Liver (tissue), 9 donors: ENCODE data around the gene LIMD2. TPM values are rescaled to one million over a fixed set of nuclear protein-coding genes. Genes with fewer than 3 reads are reported as not detected.

Experiments
- DNase-seq: peaks from one replicate; pipeline ENCODE4 v3.0.0-alpha.2; 2017; ENCODE audit warnings: low spot score
- H3K27ac ChIP-seq, 2 donors: one replicate each; pipeline ENCODE4 v1.7.0; 2013; ENCODE audit warnings: inconsistent platforms in 2 of 2, low read length in 2 of 2, control low read depth in 1 of 2, low read depth in 1 of 2, mild to moderate bottlenecking in 1 of 2
- H3K27me3 ChIP-seq, 4 donors: one replicate each; pipeline versions ENCODE4 v1.6.1 to v1.7.0; 2013; ENCODE audit warnings: low read length in 3 of 4, inconsistent platforms in 1 of 4, mild to moderate bottlenecking in 1 of 4, moderate library complexity in 1 of 4; ENCODE audit not compliant: control insufficient read depth in 4 of 4, insufficient read depth in 4 of 4
- H3K36me3 ChIP-seq, 4 donors: one replicate each; pipeline versions ENCODE4 v1.6.1 to v1.7.0; 2013; ENCODE audit warnings: low read length in 3 of 4, mild to moderate bottlenecking in 3 of 4, low read depth in 1 of 4, moderate library complexity in 1 of 4; ENCODE audit not compliant: control insufficient read depth in 4 of 4, insufficient read depth in 3 of 4
- H3K4me1 ChIP-seq, 4 donors: one replicate each; pipeline versions ENCODE4 v1.6.1 to v1.7.0; 2013; ENCODE audit warnings: low read length in 3 of 4, mild to moderate bottlenecking in 3 of 4, moderate library complexity in 1 of 4; ENCODE audit not compliant: control insufficient read depth in 4 of 4, insufficient read depth in 4 of 4
- H3K4me3 ChIP-seq, 3 donors: one replicate each; pipeline versions ENCODE4 v1.6.1 to v1.7.0; 2013; ENCODE audit warnings: low read length in 3 of 3, control low read depth in 1 of 3, low read depth in 1 of 3, mild to moderate bottlenecking in 1 of 3
- H3K9ac ChIP-seq, 2 donors: one replicate each; pipeline ENCODE4 v1.7.0; 2013; ENCODE audit warnings: low read length in 2 of 2, mild to moderate bottlenecking in 2 of 2, moderate library complexity in 2 of 2, control low read depth in 1 of 2, low read depth in 1 of 2
- H3K9me3 ChIP-seq, 4 donors: one replicate each; pipeline versions ENCODE4 v1.6.1 to v1.7.0; 2013; ENCODE audit warnings: low read length in 3 of 4; ENCODE audit not compliant: control insufficient read depth in 4 of 4
- EGR1 ChIP-seq, 2 donors: IDR thresholded peaks; 2 replicates each; pipeline ENCODE4 v1.6.1; 2016 to 2018; ENCODE audit warnings: antibody characterized with exemption in 2 of 2, low read depth in 2 of 2
- FOXA1 ChIP-seq: IDR thresholded peaks from 2 replicates; pipeline ENCODE4 v1.6.1; 2016; ENCODE audit warnings: antibody characterized with exemption
- FOXA2 ChIP-seq: IDR thresholded peaks from 2 replicates; pipeline ENCODE4 v1.6.1; 2016; ENCODE audit warnings: antibody characterized with exemption
- GABPA ChIP-seq, 2 donors: IDR thresholded peaks in 1 of 2; conservative IDR thresholded peaks in 1 of 2; 2 replicates each; pipeline ENCODE4 v1.6.1; 2016; ENCODE audit warnings: antibody characterized with exemption in 2 of 2, mild to moderate bottlenecking in 1 of 2, moderate library complexity in 1 of 2
- HNF4A ChIP-seq, 2 donors: conservative IDR thresholded peaks; 2 replicates each; pipeline ENCODE4 v1.6.1; 2016; ENCODE audit warnings: antibody characterized with exemption in 2 of 2, mild to moderate bottlenecking in 2 of 2
- HNF4G ChIP-seq: IDR thresholded peaks from 2 replicates; pipeline ENCODE4 v1.6.1; 2016; ENCODE audit warnings: antibody characterized with exemption
- JUND ChIP-seq, 2 donors: IDR thresholded peaks; 2 replicates each; pipeline ENCODE4 v1.6.1; 2016; ENCODE audit warnings: antibody characterized with exemption in 2 of 2
- NR2F2 ChIP-seq: IDR thresholded peaks from 2 replicates; pipeline ENCODE4 v1.6.1; 2016; ENCODE audit warnings: antibody characterized with exemption
- RAD21 ChIP-seq, 2 donors: IDR thresholded peaks; 2 replicates each; pipeline ENCODE4 v1.6.1; 2016; ENCODE audit warnings: antibody characterized with exemption in 2 of 2, mild to moderate bottlenecking in 2 of 2
- RXRA ChIP-seq, 2 donors: IDR thresholded peaks; 2 replicates each; pipeline ENCODE4 v1.6.1; 2017 to 2018; ENCODE audit warnings: antibody characterized with exemption in 2 of 2, mild to moderate bottlenecking in 1 of 2
- SP1 ChIP-seq: IDR thresholded peaks from 2 replicates; pipeline ENCODE4 v1.6.1; 2018; ENCODE audit warnings: antibody characterized with exemption, mild to moderate bottlenecking
- TAF1 ChIP-seq: conservative IDR thresholded peaks from 2 replicates; pipeline ENCODE4 v1.6.1; 2016; ENCODE audit warnings: antibody characterized with exemption, mild to moderate bottlenecking
- YY1 ChIP-seq: IDR thresholded peaks from 2 replicates; pipeline ENCODE4 v1.6.1; 2016; ENCODE audit warnings: antibody characterized with exemption, mild to moderate bottlenecking
- WGBS: extraction: QIAGEN DNeasy Blood & Tissue Kit; methylation state at CpG from one replicate; pipeline ENCODE4 v1.1.7; 2013; 5-methylcytosine and 5-hydroxymethylcytosine counted together
- polyA plus RNA-seq, 2 donors: library from polyadenylated mRNA; stranded (reverse) in 1 of 2; unstranded in 1 of 2; fragments of 200-250 nt in 1 of 2; fragments of >200 nt in 1 of 2; fragmentation: Nextera tagmentation in 1 of 2; extraction: Ambion mirVana in 1 of 2; gene quantifications; one replicate each; pipeline versions ENCODE4 v1.2.1 to v1.2.3, GENCODE V29; 2013 to 2015
- total RNA-seq, 2 donors: library from RNA; depleted of rRNA; stranded (reverse); fragments of >200 nt; gene quantifications; one replicate each; pipeline ENCODE4 v1.2.3, GENCODE V29; 2014
- TF ChIP-seq, protein P1 (sequence below): IDR thresholded peaks from 2 replicates; pipeline ENCODE4 v1.6.1; 2016; ENCODE audit warnings: antibody characterized with exemption
- TF ChIP-seq, protein P2 (sequence below): fragments of 150-350 bp; IDR thresholded peaks from 2 replicates; pipeline ENCODE4 v1.5.1; 2017; ENCODE audit warnings: improper control_type of control experiment, low read depth, low read length; ENCODE audit not compliant: missing input control
- TF ChIP-seq, protein P3 (sequence below): IDR thresholded peaks from 2 replicates; pipeline ENCODE4 v1.6.1; 2016; ENCODE audit warnings: antibody characterized with exemption
- TF ChIP-seq, protein P4 (sequence below): IDR thresholded peaks from 2 replicates; pipeline ENCODE4 v1.6.1; 2016; ENCODE audit warnings: antibody characterized with exemption, mild to moderate bottlenecking
- TF ChIP-seq, protein P5 (sequence below): IDR thresholded peaks from 2 replicates; pipeline ENCODE4 v1.6.1; 2016; ENCODE audit warnings: antibody characterized with exemption
- donor health status: healthy.
- donor health status: healthy.
- donor health status: healthy.
- donor health status: healthy.
- donor health status: healthy.

LIMD2 gene
- total and polyA plus RNA-seq, 4 donors: 5.9 to 24.2 (median 7.9) TPM

DNA sequence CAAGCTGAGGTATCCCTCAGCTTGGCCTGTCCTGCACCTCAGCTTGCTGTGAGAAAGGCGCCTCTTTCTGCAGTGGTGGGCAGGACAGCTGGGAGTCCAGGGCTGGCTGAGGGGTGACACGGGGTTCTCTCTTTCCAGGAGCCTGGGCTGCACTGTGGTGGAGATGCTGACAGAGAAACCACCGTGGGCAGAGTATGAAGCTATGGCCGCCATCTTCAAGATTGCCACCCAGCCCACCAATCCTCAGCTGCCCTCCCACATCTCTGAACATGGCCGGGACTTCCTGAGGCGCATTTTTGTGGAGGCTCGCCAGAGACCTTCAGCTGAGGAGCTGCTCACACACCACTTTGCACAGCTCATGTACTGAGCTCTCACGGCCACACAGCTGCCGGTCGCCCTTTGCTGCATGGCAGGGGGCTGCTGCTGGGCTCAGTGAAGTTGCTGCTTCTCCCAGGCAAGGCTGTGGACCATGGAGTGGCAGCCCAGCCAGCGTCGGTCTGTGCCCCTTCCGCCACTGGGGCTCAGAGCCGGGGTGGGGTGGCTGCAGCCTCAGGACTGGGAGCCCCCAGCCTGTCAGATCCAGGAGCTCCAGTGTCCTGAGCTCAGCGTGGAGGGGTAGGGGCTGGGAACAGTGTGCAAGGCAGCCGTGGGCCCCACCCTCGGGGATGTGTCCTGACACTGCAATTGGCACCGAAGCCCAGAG is 6.4 kb downstream of the LIMD2 start:
- Histone ChIP-seq H3K27ac (no peak overlapping the region), H3K36me3 (peaks cover 23 to 56% (median 46%) of the 10 kb centered on the region in 4 donors), H3K27me3 (no peaks in the 10 kb centered on the region), H3K4me3 (no peak overlapping the region), H3K4me1 (peaks cover 7 to 22% (median 13%) of the 10 kb centered on the region in 4 donors), H3K9ac (no peak overlapping the region), H3K9me3 (no peaks in the 10 kb centered on the region)
- TF ChIP-seq SP1 (no peak), RXRA (IDR thresholded peaks at IDR 0.05) (no peak), EGR1 (IDR thresholded peaks at IDR 0.05; ENCODE audit: low read depth in 2 of 2) (no peak), YY1 (no peak), HNF4G (no peak), RAD21 (IDR thresholded peaks at IDR 0.05) (no peak), JUND (IDR thresholded peaks at IDR 0.05) (no peak), FOXA2 (no peak), TAF1 (no peak), FOXA1 (no peak), HNF4A (conservative IDR thresholded peaks at IDR 0.05) (no peak), NR2F2 (no peak), GABPA (IDR thresholded peaks at IDR 0.05 in 1 of 2, conservative IDR thresholded peaks at IDR 0.05 in 1 of 2) (no peak)
- TF ChIP-seq, protein P1, sequence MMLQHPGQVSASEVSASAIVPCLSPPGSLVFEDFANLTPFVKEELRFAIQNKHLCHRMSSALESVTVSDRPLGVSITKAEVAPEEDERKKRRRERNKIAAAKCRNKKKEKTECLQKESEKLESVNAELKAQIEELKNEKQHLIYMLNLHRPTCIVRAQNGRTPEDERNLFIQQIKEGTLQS: no peak
- TF ChIP-seq, protein P2, sequence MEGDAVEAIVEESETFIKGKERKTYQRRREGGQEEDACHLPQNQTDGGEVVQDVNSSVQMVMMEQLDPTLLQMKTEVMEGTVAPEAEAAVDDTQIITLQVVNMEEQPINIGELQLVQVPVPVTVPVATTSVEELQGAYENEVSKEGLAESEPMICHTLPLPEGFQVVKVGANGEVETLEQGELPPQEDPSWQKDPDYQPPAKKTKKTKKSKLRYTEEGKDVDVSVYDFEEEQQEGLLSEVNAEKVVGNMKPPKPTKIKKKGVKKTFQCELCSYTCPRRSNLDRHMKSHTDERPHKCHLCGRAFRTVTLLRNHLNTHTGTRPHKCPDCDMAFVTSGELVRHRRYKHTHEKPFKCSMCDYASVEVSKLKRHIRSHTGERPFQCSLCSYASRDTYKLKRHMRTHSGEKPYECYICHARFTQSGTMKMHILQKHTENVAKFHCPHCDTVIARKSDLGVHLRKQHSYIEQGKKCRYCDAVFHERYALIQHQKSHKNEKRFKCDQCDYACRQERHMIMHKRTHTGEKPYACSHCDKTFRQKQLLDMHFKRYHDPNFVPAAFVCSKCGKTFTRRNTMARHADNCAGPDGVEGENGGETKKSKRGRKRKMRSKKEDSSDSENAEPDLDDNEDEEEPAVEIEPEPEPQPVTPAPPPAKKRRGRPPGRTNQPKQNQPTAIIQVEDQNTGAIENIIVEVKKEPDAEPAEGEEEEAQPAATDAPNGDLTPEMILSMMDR: no peak
- TF ChIP-seq, protein P3, sequence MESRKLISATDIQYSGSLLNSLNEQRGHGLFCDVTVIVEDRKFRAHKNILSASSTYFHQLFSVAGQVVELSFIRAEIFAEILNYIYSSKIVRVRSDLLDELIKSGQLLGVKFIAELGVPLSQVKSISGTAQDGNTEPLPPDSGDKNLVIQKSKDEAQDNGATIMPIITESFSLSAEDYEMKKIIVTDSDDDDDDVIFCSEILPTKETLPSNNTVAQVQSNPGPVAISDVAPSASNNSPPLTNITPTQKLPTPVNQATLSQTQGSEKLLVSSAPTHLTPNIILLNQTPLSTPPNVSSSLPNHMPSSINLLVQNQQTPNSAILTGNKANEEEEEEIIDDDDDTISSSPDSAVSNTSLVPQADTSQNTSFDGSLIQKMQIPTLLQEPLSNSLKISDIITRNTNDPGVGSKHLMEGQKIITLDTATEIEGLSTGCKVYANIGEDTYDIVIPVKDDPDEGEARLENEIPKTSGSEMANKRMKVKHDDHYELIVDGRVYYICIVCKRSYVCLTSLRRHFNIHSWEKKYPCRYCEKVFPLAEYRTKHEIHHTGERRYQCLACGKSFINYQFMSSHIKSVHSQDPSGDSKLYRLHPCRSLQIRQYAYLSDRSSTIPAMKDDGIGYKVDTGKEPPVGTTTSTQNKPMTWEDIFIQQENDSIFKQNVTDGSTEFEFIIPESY: no peak
- TF ChIP-seq, protein P4, sequence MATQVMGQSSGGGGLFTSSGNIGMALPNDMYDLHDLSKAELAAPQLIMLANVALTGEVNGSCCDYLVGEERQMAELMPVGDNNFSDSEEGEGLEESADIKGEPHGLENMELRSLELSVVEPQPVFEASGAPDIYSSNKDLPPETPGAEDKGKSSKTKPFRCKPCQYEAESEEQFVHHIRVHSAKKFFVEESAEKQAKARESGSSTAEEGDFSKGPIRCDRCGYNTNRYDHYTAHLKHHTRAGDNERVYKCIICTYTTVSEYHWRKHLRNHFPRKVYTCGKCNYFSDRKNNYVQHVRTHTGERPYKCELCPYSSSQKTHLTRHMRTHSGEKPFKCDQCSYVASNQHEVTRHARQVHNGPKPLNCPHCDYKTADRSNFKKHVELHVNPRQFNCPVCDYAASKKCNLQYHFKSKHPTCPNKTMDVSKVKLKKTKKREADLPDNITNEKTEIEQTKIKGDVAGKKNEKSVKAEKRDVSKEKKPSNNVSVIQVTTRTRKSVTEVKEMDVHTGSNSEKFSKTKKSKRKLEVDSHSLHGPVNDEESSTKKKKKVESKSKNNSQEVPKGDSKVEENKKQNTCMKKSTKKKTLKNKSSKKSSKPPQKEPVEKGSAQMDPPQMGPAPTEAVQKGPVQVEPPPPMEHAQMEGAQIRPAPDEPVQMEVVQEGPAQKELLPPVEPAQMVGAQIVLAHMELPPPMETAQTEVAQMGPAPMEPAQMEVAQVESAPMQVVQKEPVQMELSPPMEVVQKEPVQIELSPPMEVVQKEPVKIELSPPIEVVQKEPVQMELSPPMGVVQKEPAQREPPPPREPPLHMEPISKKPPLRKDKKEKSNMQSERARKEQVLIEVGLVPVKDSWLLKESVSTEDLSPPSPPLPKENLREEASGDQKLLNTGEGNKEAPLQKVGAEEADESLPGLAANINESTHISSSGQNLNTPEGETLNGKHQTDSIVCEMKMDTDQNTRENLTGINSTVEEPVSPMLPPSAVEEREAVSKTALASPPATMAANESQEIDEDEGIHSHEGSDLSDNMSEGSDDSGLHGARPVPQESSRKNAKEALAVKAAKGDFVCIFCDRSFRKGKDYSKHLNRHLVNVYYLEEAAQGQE: no peak
- TF ChIP-seq, protein P5, sequence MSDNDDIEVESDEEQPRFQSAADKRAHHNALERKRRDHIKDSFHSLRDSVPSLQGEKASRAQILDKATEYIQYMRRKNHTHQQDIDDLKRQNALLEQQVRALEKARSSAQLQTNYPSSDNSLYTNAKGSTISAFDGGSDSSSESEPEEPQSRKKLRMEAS: no peak
- 95% methylated on average over 18 of the region's 18 CpGs for WGBS
- DNase-seq: no peak
